ENCODE results near the gene LRRK1. TPM values are rescaled to one million over a fixed set of nuclear protein-coding genes. Genes with fewer than 3 reads are reported as not detected.

LRRK1 gene
- total and polyA plus RNA-seq, 2 of the 4 experiments (the other 2 are of a cell fraction): 3.0 to 5.8 TPM

DNA sequence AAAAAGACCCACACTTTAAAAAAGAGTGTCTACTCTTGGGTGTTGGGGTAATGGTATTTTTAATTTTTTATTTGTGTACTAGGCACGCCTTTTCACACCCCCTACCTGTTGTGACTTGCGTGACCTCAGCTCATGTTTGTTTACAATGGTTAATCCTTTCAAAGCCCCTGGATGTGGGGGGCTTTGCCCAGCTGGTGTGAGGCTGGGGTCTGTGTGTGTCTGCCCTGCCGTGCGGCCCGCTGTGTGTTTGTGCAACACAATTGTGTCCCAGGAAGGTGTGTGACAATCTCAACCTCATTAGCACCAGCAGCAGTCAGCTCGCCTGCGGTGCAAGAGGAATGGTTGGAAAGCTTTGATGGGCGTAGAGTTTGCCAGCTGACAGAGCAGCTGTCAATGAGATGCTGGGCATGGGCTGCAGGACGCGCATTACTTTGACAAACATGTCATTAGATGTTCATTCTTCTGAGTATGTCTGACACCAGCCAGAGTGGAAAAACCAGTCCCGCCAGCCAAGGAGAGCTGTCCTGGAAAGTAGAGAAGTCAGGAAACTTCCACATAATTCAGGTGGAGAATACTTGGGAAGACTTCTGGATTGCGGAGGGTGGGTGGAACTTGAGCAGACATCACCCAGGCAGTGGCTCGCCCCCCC lies 9.6 kb downstream of the LRRK1 start:
- Histone ChIP-seq H2AFZ (replicated peaks; ENCODE audit: low read length, poor library complexity) (no peak overlapping the region), H2BK5ac (ENCODE audit: low read depth, low read length, poor library complexity, severe bottlenecking) (no peak overlapping the region), H3K4me3 (ENCODE audit: insufficient read depth, low read depth, low read length) (no peak overlapping the region), H3K23ac (ENCODE audit: low read depth, low read length) (no peak overlapping the region), H3K4ac (ENCODE audit: low read depth, low read length) (no peak overlapping the region), H2BK120ac (ENCODE audit: low read depth, low read length) (no peak overlapping the region), H3K27ac (ENCODE audit: insufficient read depth, low read length) (no peak overlapping the region), H3K9me3 (ENCODE audit: control insufficient read depth, insufficient read depth, low read length) (no peaks in the 10 kb centered on the region), H4K8ac (ENCODE audit: low read depth in 2 of 2, low read length in 2 of 2) (no peak overlapping the region), H2BK15ac (ENCODE audit: low read depth, low read length) (no peak overlapping the region), H2AK9ac (replicated peaks; ENCODE audit: low read depth, low read length, poor library complexity) (no peak overlapping the region), H4K5ac (ENCODE audit: low read depth, low read length) (no peak overlapping the region), H3K14ac (replicated peaks; ENCODE audit: low read depth, low read length) (no peak overlapping the region), H3K9ac (ENCODE audit: low read depth, low read length) (no peak overlapping the region), H4K20me1 (ENCODE audit: insufficient read depth, low read length) (no peaks in the 10 kb centered on the region), H3K4me1 (ENCODE audit: control insufficient read depth, insufficient read depth, low read length) (peaks cover 2% of the 10 kb centered on the region; the same call in 1 of the 2 replicates), H3K9me1 (ENCODE audit: insufficient read depth, low read length) (no peaks in the 10 kb centered on the region; the same call in 1 of the 2 replicates), H3K56ac (ENCODE audit: extremely low read depth, insufficient read depth, low read length) (no peak overlapping the region), H2BK20ac (ENCODE audit: low read depth, low read length) (no peak overlapping the region), H4K91ac (ENCODE audit: insufficient read depth, low read depth, low read length) (no peak overlapping the region), H3K27me3 (ENCODE audit: control insufficient read depth, insufficient read depth, low read length) (no peaks in the 10 kb centered on the region), H3K79me1 (ENCODE audit: low read depth in 1 of 2, low read length in 2 of 2) (no peaks in the 10 kb centered on the region; a peak in 1 of 4 replicates), H3K36me3 (ENCODE audit: control insufficient read depth, insufficient read depth, low read length) (peaks cover 10% of the 10 kb centered on the region), H2AK5ac (ENCODE audit: low read depth, low read length) (no peak overlapping the region), H3K18ac (ENCODE audit: low read depth, low read length) (no peak overlapping the region), H3K4me2 (ENCODE audit: low read depth, low read length) (no peak overlapping the region)
- WGBS, 2 experiments (ENCODE audit: extremely low coverage in 2 of 2, insufficient read length in 1 of 2): 80% methylated on average over 1 of the region's 13 CpGs; no CpG with 5 or more reads in 1 of the 2 experiments
- intact Hi-C loops (cut with micrococcal nuclease) (no loop called here), dilution Hi-C loops (cut with HindIII; ENCODE audit: low sequenced_read_pairs, unreplicated experiment) (no loop called here), in situ Hi-C loops (cut with MboI; ENCODE audit: low sequenced_read_pairs) (no loop called here)
- POLR2A ChIA-PET (ENCODE audit: unreplicated experiment): interaction anchor here (0.5 kb wide), 1 partner anchor 81 kb away, joined by 7 read pairs; no protein-coding TSS in a partner anchor
- CTCF ChIA-PET: no interaction called here
- ATAC-seq (ENCODE audit: low read depth) (no peak), DNase-seq (no peak)
- no TSS peak for BruUV-seq (replicated peaks)
- TF ChIP-seq BHLHE40 (IDR thresholded peaks at IDR 0.05; ENCODE audit: low read depth, low read length): no peak
- no peak for TF ChIP-seq POLR2A (IDR thresholded peaks at IDR 0.05; ENCODE audit: low read depth, low read length)
- TF ChIP-seq FOS (IDR thresholded peaks at IDR 0.05; ENCODE audit: low read depth, low read length): no peak
- TF ChIP-seq CHD1 (IDR thresholded peaks at IDR 0.05; ENCODE audit: low read depth, low read length): no peak
- TF ChIP-seq, protein P1, sequence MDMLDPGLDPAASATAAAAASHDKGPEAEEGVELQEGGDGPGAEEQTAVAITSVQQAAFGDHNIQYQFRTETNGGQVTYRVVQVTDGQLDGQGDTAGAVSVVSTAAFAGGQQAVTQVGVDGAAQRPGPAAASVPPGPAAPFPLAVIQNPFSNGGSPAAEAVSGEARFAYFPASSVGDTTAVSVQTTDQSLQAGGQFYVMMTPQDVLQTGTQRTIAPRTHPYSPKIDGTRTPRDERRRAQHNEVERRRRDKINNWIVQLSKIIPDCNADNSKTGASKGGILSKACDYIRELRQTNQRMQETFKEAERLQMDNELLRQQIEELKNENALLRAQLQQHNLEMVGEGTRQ (IDR thresholded peaks at IDR 0.05; ENCODE audit: low read depth, low read length): no peak
- no peak for TF ChIP-seq RFX5 (IDR thresholded peaks at IDR 0.05; ENCODE audit: low read depth, low read length)
- TF ChIP-seq, protein P2, sequence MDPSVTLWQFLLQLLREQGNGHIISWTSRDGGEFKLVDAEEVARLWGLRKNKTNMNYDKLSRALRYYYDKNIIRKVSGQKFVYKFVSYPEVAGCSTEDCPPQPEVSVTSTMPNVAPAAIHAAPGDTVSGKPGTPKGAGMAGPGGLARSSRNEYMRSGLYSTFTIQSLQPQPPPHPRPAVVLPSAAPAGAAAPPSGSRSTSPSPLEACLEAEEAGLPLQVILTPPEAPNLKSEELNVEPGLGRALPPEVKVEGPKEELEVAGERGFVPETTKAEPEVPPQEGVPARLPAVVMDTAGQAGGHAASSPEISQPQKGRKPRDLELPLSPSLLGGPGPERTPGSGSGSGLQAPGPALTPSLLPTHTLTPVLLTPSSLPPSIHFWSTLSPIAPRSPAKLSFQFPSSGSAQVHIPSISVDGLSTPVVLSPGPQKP (IDR thresholded peaks at IDR 0.05; ENCODE audit: borderline replicate concordance, low read depth, low read length): no peak
- no peak for TF ChIP-seq CEBPB (IDR thresholded peaks at IDR 0.05; ENCODE audit: low read depth, low read length)
- no peak for TF ChIP-seq SMC3 (IDR thresholded peaks at IDR 0.05; ENCODE audit: low read depth, low read length)
- TF ChIP-seq, protein P3, sequence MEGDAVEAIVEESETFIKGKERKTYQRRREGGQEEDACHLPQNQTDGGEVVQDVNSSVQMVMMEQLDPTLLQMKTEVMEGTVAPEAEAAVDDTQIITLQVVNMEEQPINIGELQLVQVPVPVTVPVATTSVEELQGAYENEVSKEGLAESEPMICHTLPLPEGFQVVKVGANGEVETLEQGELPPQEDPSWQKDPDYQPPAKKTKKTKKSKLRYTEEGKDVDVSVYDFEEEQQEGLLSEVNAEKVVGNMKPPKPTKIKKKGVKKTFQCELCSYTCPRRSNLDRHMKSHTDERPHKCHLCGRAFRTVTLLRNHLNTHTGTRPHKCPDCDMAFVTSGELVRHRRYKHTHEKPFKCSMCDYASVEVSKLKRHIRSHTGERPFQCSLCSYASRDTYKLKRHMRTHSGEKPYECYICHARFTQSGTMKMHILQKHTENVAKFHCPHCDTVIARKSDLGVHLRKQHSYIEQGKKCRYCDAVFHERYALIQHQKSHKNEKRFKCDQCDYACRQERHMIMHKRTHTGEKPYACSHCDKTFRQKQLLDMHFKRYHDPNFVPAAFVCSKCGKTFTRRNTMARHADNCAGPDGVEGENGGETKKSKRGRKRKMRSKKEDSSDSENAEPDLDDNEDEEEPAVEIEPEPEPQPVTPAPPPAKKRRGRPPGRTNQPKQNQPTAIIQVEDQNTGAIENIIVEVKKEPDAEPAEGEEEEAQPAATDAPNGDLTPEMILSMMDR (conservative IDR thresholded peaks at IDR 0.05; ENCODE audit: low read depth, low read length): no peak
- TF ChIP-seq MXI1 (IDR thresholded peaks at IDR 0.05; ENCODE audit: borderline replicate concordance, low read depth, low read length): no peak
- no peak for TF ChIP-seq RCOR1 (IDR thresholded peaks at IDR 0.05; ENCODE audit: insufficient replicate concordance, low read length)
- TF ChIP-seq RAD21 (IDR thresholded peaks at IDR 0.05; ENCODE audit: low read length): no peak
- no peak for TF ChIP-seq NFE2L2 (IDR thresholded peaks at IDR 0.05; ENCODE audit: low read depth, low read length)
- TF ChIP-seq MAZ (IDR thresholded peaks at IDR 0.05; ENCODE audit: borderline replicate concordance, low read depth, low read length): no peak
